NCI-H1694 (cell line): Measurements from ENCODE around the gene OBSL1.

Source experiments
- DNase-seq: peaks from one replicate; lab custom pipeline; 2025; lab: John Stamatoyannopoulos, UW

OBSL1 gene

GRCh38 chr2:219548990-219549389, 22.3 kb downstream of the OBSL1 start:
- DNase-seq, result no peak

GRCh38 chr2:219547621-219548020, 23.7 kb downstream of the OBSL1 start:
- DNase-seq, result no peak

- no peak for DNase-seq
Observed at GRCh38 chr2:219545943-219546352, 25.4 kb downstream of the OBSL1 start.

DNA sequence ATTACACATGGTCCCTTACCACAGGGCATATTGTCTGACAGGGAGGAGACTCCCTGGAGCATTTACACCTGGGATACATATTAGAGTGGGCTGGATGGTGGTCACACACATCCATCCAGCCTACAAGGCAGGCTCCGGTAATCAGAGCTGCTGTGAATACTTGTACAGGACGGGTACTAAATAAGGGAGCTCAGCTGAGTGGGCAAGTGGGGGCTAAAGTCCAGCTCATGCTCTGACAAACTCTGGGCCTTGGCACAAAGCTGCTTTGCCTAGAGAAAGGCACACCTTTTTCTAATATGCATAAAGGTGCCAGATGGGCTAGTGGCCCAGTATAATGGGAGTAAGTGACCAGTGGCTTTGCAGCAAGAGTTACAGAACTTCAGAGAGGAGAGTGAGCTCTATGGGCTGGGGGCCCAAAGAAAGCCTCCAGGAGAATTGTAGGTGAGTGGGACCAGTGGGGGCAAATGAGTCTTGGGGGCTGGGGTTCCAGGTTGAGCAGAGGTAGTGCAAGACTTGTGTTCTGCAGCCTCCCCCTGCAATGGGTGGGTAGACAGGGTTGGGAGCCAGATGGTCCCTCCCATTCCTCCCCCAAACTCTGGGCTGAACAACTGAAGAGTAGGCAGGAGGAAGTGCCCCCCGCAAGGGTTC, 25.9 kb downstream of the OBSL1 start:
- no peak for DNase-seq

- DNase-seq, result no peak
Observed at GRCh38 chr2:219544567-219544966, 26.8 kb downstream of the OBSL1 start.

GRCh38 chr2:219543596-219544358, 27.6 kb downstream of the OBSL1 start, which contains the start of the genes CHPF and TMEM198:
Gene CHPF (minus strand): TSS chr2:219543809. CDS start chr2:219543538, 271 bp downstream.
Gene TMEM198 (plus strand): TSS chr2:219544028. CDS start chr2:219544728, 700 bp downstream.
- DNase-seq, result peak; percentile 99

GRCh38 chr2:219542931-219543595, 28.3 kb downstream of the OBSL1 start:
- no peak for DNase-seq

GRCh38 chr2:219541611-219542180, 29.6 kb downstream of the OBSL1 start:
- DNase-seq, result peak; percentile 58

GRCh38 chr2:219540784-219541504, 30.4 kb downstream of the OBSL1 start:
- no peak for DNase-seq

DNA sequence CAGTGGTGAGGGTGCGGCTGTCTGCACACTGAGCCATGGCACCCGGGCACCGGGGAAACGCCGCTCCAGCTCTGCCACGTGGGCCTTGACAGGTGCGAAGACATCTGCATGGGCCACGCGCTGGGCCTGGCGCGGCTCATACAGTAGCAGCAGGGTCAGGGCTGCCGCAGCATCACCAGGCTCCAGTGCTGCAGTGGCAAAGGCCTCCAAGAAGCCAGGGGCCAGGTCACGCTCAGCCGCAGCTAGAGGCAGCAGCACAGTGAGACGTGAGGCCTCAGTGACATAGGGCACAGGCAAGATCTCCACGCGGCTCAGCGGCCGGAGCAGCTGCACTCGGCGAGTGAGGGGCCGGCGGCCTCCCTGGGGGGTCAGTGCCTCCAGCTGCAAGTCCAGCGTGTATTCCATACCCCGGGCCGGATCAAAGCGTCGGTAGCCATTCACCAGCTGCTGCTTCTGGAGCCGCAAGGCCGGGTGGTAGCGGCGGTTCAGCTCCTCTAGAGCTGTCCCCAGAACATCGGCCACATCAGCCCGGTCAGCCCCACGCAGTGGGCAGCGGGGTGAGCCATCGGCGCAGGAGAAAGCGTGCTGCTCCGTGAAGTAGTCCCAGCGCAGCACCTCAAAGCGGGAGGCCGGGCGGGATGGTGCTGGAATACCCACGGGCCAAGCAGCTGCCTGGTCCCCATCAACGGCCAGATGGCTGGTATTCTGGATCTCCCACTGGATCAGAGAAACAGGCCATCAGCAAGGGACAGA, 31.2 kb downstream of the OBSL1 start:
- DNase-seq, result no peak

DNA sequence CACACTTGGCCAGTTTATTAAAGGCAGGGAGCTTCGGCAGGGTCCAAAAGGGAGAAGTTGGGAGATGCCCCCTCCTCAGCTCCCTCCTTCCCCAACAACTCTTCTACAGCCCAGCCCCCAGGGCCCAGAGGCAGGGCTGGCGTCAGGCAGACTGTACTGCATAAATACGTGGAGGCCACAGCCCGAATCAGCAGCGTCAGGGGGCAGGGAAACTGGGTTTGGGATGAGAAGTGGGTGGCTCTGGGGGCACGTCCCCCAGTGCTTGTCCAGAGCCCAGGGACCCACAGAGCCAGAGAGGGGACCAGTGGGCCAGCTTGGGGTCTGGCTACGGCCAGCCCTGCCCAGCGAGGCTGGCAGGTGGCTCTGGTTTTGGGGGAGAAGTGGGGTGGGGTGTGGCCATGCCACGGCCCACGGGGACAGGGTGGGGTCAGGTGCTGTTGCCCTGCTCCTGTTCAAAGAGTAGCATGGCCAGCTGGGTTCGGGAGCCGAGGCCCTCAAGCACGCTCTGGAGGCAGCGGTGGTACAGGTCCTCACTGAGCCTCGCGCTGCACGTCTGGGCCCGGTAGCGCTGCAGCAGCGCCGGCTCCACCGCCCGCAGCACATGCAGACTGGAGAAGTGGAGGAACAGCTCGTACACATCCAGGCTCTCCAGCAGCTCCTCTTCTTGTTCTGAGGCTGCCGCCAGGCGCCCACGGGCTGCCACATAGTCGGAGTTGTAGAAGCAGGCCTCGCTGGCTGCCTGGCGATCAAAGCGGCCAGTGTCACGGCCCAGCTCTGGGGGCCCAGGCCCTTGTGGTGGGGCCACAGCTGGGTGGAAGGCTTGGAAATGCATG, 32.2 kb downstream of the OBSL1 start:
- no peak for DNase-seq

- DNase-seq, result no peak
Observed at GRCh38 chr2:219538504-219538951, 32.8 kb downstream of the OBSL1 start.

DNA sequence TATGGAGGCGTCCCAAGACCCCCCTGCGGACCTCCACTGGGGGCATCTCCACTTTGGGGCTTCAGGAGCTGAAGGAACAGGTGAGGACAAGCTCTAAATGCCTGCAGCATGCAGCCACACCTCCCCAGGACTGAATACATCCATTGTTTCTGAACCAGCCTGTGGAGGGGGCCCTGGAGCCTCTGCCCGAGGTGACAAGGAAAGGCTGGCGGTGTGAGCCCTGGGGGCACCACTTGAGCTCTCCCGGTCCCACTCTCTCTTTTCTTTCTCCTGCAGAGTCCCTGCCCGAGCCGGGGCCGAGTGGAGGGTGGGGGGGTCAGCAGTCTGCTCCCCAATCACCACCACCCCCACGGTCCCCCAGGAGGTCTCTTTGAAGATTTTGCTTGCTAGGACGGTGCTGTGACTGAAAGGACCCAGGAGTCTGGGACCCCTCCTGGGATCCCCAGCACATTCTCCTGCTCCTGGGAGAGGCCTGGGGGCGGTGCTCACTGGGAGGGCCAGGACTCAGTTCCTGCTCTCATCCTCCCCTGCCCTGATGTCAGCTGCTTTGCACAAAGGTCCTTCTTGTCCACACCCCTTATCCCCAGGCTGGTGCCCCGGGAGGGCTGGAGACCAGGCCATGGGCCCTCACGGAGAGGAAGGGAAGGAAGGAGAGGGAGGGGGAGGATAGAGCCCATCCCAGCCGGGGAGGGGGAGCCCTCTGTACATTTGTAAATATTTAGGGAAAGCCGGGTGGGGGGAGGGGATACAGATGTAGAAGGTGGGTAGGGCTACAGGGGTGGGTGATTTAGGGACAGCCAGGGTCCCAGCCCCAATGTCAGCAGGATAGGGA, 33.5 kb downstream of the OBSL1 start:
- no peak for DNase-seq

DNA sequence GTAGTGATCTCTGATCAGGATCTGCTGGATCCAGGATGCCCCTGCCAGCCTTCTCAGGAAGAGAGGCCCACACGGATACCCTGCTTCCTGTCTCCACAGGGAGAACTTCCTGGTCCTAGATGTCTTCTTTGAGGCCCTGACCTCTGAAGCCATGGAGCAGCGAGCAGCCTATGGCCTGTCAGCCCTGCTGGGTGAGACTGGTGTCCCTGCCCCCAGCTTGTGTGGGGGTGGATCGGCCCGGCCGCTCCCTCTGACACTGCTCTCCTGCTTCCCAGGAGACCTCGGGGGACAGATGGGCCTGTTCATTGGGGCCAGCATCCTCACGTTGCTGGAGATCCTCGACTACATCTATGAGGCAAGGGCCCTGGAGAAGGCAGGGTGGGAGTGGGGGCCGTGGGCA, 34.4 kb downstream of the OBSL1 start:
- no peak for DNase-seq

DNA sequence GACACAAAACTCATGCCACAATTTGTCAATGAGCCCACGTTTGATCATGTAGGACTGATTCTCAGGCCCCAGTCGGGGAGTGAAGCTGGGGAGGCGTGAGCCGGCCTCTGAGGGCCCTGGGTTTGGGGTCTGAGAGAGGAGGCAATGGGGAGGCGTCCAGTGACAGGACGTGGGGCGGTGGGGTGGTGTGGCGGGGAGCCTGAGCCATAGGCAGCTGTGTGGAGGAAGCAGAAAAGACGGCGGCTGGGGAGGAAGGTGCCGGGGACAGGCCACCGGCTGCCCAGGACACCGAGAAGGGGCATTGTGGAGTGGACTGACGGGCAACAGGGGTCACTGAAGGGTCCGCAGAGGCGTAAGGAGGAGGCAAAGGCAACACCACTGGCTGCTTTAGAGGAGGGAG, 34.9 kb downstream of the OBSL1 start:
- DNase-seq, result no peak

GRCh38 chr2:219533930-219534661, 37.2 kb downstream of the OBSL1 start:
- no peak for DNase-seq

DNA sequence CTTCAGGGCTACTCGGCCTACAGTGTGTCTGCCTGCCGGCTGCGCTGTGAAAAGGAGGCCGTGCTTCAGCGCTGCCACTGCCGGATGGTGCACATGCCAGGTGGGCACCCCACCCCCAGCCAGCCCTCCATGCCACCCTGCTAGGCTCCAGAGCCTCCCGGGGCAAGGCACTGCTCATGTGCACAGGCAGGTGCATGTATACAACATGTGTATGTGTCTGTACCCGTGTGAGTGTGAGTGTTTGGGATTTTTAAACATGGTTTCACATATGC, 39.0 kb downstream of the OBSL1 start:
- DNase-seq, result no peak

- no peak for DNase-seq
Observed at GRCh38 chr2:219531639-219532377, 39.5 kb downstream of the OBSL1 start.
